A549 (cell line): Measurements from ENCODE around the gene RSPH3.

Source experiments
- CHD2 ChIP-seq: fragments of 150-350 bp; IDR thresholded peaks from 2 replicates; pipeline ENCODE4 v1.6.1; 2014; ENCODE audit warnings: low read length; ENCODE audit not compliant: partially characterized antibody
- MAFK ChIP-seq: fragments of 450-650 bp; IDR thresholded peaks from 2 replicates; pipeline ENCODE4 v1.6.1; 2014; ENCODE audit not compliant: partially characterized antibody
- TF ChIP-seq, protein P1 (sequence below): fragments of >200 bp; sonication (Bioruptor Twin); formaldehyde crosslinking; IDR thresholded peaks from 3 replicates; pipeline ENCODE4 v1.5.1; 2016

- no peak for TF ChIP-seq CHD2
- TF ChIP-seq MAFK, result no peak
- TF ChIP-seq, protein P1, sequence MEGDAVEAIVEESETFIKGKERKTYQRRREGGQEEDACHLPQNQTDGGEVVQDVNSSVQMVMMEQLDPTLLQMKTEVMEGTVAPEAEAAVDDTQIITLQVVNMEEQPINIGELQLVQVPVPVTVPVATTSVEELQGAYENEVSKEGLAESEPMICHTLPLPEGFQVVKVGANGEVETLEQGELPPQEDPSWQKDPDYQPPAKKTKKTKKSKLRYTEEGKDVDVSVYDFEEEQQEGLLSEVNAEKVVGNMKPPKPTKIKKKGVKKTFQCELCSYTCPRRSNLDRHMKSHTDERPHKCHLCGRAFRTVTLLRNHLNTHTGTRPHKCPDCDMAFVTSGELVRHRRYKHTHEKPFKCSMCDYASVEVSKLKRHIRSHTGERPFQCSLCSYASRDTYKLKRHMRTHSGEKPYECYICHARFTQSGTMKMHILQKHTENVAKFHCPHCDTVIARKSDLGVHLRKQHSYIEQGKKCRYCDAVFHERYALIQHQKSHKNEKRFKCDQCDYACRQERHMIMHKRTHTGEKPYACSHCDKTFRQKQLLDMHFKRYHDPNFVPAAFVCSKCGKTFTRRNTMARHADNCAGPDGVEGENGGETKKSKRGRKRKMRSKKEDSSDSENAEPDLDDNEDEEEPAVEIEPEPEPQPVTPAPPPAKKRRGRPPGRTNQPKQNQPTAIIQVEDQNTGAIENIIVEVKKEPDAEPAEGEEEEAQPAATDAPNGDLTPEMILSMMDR, result no peak
Measured at GRCh38 chr6:158926414-158926813, 73.6 kb downstream of the RSPH3 start.
